ENCODE measurements around the gene CFAP46.

DNA sequence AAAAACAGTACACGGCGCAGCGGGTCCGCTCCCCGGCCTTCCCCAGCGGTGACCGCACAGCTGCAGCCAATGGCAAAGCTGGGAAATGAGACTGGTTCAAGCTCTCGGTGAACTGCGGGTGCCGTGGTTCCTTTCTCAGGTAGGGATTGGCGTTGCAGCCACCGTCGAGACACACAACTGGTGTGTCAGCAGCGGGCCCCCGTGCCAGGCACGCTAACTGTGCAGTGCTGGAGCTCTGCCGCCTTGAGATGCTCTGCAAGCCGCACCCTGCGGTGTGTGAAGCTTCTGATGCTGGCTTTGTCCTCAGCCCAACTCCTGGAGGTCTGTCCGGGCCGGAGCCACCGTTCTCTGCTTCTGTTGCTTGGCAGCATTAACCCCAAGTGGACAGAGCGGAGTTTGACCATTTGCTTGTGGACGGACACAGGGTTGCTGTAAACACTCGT lies 135.8 kb downstream of the CFAP46 start:
- TF ChIP-seq, protein P1, sequence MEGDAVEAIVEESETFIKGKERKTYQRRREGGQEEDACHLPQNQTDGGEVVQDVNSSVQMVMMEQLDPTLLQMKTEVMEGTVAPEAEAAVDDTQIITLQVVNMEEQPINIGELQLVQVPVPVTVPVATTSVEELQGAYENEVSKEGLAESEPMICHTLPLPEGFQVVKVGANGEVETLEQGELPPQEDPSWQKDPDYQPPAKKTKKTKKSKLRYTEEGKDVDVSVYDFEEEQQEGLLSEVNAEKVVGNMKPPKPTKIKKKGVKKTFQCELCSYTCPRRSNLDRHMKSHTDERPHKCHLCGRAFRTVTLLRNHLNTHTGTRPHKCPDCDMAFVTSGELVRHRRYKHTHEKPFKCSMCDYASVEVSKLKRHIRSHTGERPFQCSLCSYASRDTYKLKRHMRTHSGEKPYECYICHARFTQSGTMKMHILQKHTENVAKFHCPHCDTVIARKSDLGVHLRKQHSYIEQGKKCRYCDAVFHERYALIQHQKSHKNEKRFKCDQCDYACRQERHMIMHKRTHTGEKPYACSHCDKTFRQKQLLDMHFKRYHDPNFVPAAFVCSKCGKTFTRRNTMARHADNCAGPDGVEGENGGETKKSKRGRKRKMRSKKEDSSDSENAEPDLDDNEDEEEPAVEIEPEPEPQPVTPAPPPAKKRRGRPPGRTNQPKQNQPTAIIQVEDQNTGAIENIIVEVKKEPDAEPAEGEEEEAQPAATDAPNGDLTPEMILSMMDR (IDR thresholded peaks at IDR 0.05): no peak
- no peak for TF ChIP-seq POLR2A (IDR thresholded peaks at IDR 0.05)

Measured in upper lobe of left lung (tissue), 4 donors.